HT1080 (cell line): ENCODE results near the gene CSTF1. TPM values are rescaled to one million over a fixed set of nuclear protein-coding genes. Genes with fewer than 3 reads are reported as not detected.
"Not testable (repeated sequence)": the region's sequence is repeated elsewhere in the genome, so short reads cannot be mapped to it uniquely, and the experiment has no call there.

ENCODE experiments used
- DNase-seq: peaks from one replicate; pipeline ENCODE4 v3.0.0-alpha.2; 2015; ENCODE audit warnings: low read depth
- total RNA-seq: library from RNA; depleted of rRNA; stranded (reverse); fragments of >200 nt; shearing (Covaris generic); gene quantifications from 2 replicates; pipeline ENCODE4 v1.2.3, GENCODE V29; 2014

CSTF1 gene
- total RNA-seq, 1 experiment from 2014 or later: 79.0 TPM

- DNase-seq: no peak
Observed at GRCh38 chr20:56368351-56369134, 23.9 kb upstream of the CSTF1 start.

DNA sequence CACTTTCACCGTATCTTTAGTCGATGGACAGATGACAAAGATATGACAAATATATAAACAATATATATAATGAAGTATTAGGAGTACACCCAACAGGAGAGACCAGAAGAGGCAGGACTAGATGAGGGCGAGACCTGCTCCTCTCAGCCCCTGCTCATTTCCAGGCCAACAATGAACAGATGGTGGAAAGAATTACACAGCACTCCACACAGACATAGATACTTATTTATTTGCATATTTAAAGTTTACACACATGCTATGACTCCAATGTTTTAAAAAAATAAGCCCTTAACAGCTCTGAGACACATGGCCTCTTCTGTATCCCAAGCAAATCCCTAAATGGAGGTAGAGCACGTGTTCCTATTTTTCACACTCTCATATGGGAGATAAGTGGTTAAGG lies 23.3 kb upstream of the CSTF1 start:
- no peak for DNase-seq

- no peak for DNase-seq
Observed at GRCh38 chr20:56371977-56372376, 20.5 kb upstream of the CSTF1 start.

DNA sequence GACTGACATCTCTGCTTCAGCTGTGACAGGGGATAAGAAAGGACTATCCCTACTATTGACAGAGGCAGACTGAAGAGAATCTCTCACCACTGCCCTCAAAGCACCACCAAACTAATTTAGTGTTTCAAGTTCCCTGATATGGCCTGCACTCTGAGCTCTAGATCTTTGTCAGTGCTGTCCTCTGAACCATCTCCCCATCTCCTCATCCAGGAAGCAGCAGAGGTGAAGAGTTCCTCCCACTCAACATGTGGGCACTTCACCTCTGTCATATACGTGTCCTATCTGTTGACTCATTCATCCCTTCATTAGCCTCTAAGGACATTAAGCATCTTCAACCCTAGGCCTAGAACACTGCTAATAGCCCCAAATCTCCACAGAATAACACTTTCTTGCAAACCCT lies 19.6 kb upstream of the CSTF1 start:
- DNase-seq: no peak

- peak; percentile 89 for DNase-seq
Observed at GRCh38 chr20:56373942-56374341, 18.5 kb upstream of the CSTF1 start.

GRCh38 chr20:56376331-56376730 lies 16.1 kb upstream of the CSTF1 start:
- no peak for DNase-seq

DNA sequence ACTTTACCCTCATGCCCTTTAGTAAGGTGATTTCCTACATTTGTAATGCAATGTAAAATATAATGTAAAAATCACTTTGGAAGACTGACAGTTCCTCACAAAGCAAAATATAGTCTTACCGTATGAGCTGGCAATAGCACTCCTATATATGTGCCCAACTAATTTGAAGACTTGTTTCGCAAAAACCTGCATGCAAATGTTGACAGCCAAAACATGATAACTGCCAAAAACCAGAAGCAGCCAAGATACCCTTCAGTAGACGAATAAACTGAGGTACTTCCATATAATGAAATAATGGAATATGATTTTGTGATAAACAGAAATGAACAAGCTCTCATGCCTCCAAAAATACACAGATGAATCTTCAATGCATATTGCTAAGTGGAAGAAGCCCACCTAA lies 14.1 kb upstream of the CSTF1 start:
- no peak for DNase-seq

- no peak for DNase-seq
Observed at GRCh38 chr20:56380375-56380774, 12.1 kb upstream of the CSTF1 start.

DNA sequence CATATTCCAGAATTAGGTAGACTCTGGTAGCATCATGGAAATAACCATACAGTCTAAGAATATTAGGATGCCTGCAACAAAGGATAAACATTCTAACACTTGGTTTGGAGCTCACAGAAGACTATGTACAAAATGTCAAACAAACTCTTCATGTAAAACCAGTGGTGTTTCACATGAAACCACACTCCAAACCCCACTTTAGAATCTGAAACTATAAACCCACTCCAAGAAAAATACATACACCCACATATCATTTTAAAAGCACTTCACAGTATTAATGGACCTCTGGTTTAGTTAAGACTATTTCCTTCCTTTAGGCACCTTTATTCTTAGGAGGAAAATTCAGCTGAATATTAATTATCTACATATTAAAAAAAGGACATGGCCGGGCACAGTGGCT lies 10.9 kb upstream of the CSTF1 start:
- no peak for DNase-seq

DNA sequence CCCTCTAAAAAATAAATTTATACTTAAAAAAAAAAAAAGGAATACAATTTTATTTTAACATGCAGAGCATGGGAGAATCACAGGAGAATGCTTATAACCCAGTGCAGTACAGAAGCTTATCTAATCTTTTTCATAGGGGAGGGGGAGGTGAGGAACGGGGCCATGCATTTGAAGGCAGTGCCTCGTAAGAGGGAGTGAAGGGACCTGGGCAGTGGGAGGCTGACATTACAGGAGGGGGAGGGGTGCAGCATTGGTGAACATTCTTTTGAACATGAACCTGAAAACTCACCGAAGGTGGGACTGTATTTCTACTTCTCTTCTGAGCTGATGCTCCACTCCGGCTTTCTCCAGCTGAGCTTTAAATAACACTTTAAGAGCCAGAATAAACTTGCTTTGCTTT lies 9.7 kb upstream of the CSTF1 start:
- DNase-seq: no peak

GRCh38 chr20:56383334-56383733 lies 9.1 kb upstream of the CSTF1 start:
- no peak for DNase-seq

- no peak for DNase-seq
Observed at GRCh38 chr20:56385130-56385529, 7.3 kb upstream of the CSTF1 start.

DNA sequence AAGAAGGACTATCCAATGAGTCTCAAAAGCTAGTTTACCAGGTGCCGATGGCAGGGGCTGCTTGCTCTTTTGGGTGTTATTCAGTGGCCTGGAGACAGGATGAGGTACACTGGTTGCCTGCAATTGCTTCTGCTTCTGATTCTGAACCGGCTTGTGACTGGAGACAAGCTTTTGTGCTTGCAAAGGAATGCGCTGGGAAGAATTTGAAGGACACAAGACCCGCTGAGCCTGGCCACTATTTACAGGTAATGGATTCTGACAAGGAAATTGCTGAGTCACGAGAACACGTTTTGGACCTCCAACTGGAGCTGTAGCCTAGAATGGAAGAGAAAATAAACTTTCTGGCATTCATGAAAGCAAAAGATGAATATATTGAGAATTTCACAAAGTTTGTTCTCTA lies 6.2 kb upstream of the CSTF1 start:
- no peak for DNase-seq

- no peak for DNase-seq
Observed at GRCh38 chr20:56388882-56389281, 3.6 kb upstream of the CSTF1 start.

GRCh38 chr20:56389807-56390206 lies 2.6 kb upstream of the CSTF1 start:
- no peak for DNase-seq

DNA sequence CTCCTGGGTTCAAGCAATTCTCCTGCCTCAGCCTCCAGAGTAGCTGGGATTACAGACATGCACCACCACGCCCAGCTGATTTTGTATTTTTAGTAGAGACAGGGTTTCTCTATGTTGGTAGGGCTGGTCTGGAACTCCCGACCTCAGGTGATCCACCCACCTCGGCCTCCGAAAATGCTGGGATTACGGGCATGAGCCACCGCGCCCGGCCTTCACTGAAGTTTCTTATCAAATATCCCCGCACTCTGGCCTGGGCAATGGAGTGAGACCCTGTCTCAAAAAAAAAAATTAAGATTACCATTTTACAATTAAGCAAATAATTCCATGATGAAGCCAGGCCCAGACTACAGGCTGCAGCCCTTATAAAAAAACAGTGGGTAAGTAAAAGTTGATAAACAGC lies 2.0 kb upstream of the CSTF1 start:
- DNase-seq: not testable (repeated sequence)

GRCh38 chr20:56391037-56391436 lies 1.4 kb upstream of the CSTF1 start:
- DNase-seq: no peak

GRCh38 chr20:56391596-56392131 lies 781 bp upstream of the CSTF1 start:
- no peak for DNase-seq

GRCh38 chr20:56392881-56393482 lies 537 bp downstream of the CSTF1 start:
- DNase-seq: no peak

GRCh38 chr20:56393653-56394052 lies 1.2 kb downstream of the CSTF1 start:
- DNase-seq: no peak

DNA sequence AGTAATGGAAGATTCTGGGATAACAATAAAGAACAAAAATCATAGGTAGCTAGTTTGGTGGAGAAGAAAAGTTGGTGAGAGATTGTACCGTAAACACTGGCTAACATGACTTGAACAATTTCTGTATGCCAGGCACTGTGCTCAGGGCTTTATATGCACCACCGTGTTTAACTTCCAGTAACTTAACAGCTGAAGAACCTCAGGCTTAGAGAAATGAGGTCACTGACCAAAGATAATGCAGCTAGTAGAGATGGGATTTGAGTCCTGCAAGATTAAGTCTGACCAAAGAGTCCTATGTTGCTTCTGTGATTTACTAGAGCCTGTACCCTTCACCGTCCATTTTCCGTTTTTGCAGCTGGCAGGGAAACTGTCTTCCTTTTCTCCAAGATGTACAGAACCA lies 2.7 kb downstream of the CSTF1 start:
- no peak for DNase-seq

GRCh38 chr20:56400001-56400640 lies 7.7 kb downstream of the CSTF1 start:
- DNase-seq: peak; percentile 44
